Stomach (tissue), 9 donors: ENCODE measurements around the gene ITGB3. TPM values are rescaled to one million over a fixed set of nuclear protein-coding genes. Genes with fewer than 3 reads are reported as not detected.

Source experiments
- DNase-seq, 2 donors: peaks; one replicate each; pipeline versions ENCODE4 v3.0.0 to v3.0.0-alpha.2; 2013 to 2019
- H3K27ac ChIP-seq, 5 donors: fragments of 200-600 bp in 4 of 5; sonication (generic) in 4 of 5; one replicate each; pipeline ENCODE4 v1.5.1; 2013 to 2019; ENCODE audit warnings: mild to moderate bottlenecking in 1 of 5, moderate library complexity in 1 of 5
- H3K27me3 ChIP-seq, 3 donors: fragments of 200-600 bp; sonication (generic); one replicate each; pipeline ENCODE4 v1.5.1; 2017 to 2019; ENCODE audit warnings: mixed run types in 1 of 3
- H3K36me3 ChIP-seq, 4 donors: fragments of 200-600 bp; sonication (generic); 1 replicate in 3 of 4; 2 replicates in 1 of 4; pipeline ENCODE4 v1.5.1; 2016 to 2019
- H3K4me1 ChIP-seq, 4 donors: fragments of 200-600 bp; sonication (generic); one replicate each; pipeline ENCODE4 v1.5.1; 2016 to 2019
- H3K4me3 ChIP-seq, 4 donors: fragments of 200-600 bp; sonication (generic) in 3 of 4; one replicate each; pipeline ENCODE4 v1.5.1; 2016 to 2019; ENCODE audit warnings: mild to moderate bottlenecking in 1 of 4
- H3K9me3 ChIP-seq, 4 donors: fragments of 200-600 bp; sonication (generic); one replicate each; pipeline ENCODE4 v1.5.1; 2016 to 2019
- EP300 ChIP-seq: sonication (generic); formaldehyde crosslinking; IDR thresholded peaks from one replicate; pipeline ENCODE4 v1.6.1; 2017; ENCODE audit warnings: antibody characterized with exemption
- POLR2A ChIP-seq, 4 donors: fragments of 450-650 bp; IDR thresholded peaks; one replicate each; pipeline ENCODE4 v1.6.1; 2016; ENCODE audit warnings: antibody characterized with exemption in 4 of 4, control low read depth in 2 of 4, mild to moderate bottlenecking in 1 of 4, moderate library complexity in 1 of 4
- POLR2AphosphoS5 ChIP-seq, 3 donors: sonication (generic); formaldehyde crosslinking; IDR thresholded peaks; one replicate each; pipeline ENCODE4 v1.6.1; 2016; ENCODE audit warnings: antibody characterized with exemption in 3 of 3
- WGBS, 5 donors: extraction: QIAGEN DNeasy Blood & Tissue Kit in 3 of 5; methylation state at CpG; one replicate each; pipeline versions ENCODE4 v1.1.5 to v1.1.7; 2013 to 2018; 5-methylcytosine and 5-hydroxymethylcytosine counted together
- intact Hi-C: fragments of 100-400 bp; cut with DNase I; formaldehyde crosslinking; loops from one replicate; pipeline ENCODE4 v1.15.1; 2023; ENCODE audit warnings: low total_unique reads
- polyA plus RNA-seq, 3 donors: library from polyadenylated mRNA; stranded (reverse); fragments of 200-250 nt; gene quantifications; one replicate each; pipeline ENCODE4 v1.2.3, GENCODE V29; 2013
- total RNA-seq, 5 donors: library from RNA; depleted of rRNA; stranded (reverse); fragments of >200 nt; gene quantifications; one replicate each; pipeline versions ENCODE4 v1.1.0 to v1.2.3, GENCODE V29; 2014 to 2016
- TF ChIP-seq, protein P1 (sequence below), 7 experiments: fragments of 450-650 bp in 4 of 7; fragments of 200-600 bp in 3 of 7; sonication (generic) in 3 of 7; IDR thresholded peaks; one replicate each; pipeline ENCODE4 v1.5.1; 2016 to 2019; ENCODE audit warnings: antibody characterized with exemption in 7 of 7, control low read depth in 2 of 7, mild to moderate bottlenecking in 1 of 7
- donor health status: healthy with polysubstance abuse.
- donor health status: Bipolar disorder and iron deficiency.
- donor health status: healthy.

The ITGB3 gene
- total and polyA plus RNA-seq, 8 donors: 1.0 to 29.8 (median 7.1) TPM; not detected in 1

DNA sequence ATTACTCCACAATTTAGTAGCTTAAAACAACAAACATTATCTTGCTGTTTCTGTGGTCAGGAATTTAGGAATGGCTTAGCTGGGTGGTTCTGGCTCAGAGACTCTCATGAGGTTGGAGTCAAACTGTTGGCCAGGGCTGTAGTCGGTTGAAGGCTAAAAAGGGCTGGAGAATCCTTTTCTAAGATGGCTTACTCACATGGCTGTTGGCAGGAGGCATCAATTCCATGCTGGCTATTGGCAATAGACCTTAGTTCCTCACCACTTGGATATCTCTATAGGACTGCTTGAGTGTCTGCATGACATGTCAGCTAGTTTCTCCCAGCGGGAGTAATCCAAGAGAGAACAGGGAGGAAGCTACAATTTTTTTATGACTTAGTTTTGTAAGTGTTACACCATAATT is 63.5 kb downstream of the ITGB3 start:
- no peaks in the 10 kb centered on the region for H3K36me3 ChIP-seq
- no peak overlapping the region for H3K4me3 ChIP-seq
- no peaks in the 10 kb centered on the region for H3K9me3 ChIP-seq
- no peak for DNase-seq
- no peak for TF ChIP-seq EP300
- TF ChIP-seq POLR2AphosphoS5 (IDR thresholded peaks at IDR 0.05): no peak
- no peak for TF ChIP-seq POLR2A (IDR thresholded peaks at IDR 0.05)
- TF ChIP-seq, protein P1, sequence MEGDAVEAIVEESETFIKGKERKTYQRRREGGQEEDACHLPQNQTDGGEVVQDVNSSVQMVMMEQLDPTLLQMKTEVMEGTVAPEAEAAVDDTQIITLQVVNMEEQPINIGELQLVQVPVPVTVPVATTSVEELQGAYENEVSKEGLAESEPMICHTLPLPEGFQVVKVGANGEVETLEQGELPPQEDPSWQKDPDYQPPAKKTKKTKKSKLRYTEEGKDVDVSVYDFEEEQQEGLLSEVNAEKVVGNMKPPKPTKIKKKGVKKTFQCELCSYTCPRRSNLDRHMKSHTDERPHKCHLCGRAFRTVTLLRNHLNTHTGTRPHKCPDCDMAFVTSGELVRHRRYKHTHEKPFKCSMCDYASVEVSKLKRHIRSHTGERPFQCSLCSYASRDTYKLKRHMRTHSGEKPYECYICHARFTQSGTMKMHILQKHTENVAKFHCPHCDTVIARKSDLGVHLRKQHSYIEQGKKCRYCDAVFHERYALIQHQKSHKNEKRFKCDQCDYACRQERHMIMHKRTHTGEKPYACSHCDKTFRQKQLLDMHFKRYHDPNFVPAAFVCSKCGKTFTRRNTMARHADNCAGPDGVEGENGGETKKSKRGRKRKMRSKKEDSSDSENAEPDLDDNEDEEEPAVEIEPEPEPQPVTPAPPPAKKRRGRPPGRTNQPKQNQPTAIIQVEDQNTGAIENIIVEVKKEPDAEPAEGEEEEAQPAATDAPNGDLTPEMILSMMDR (IDR thresholded peaks at IDR 0.05): no peak
- intact Hi-C loops: no loop called here
- no peaks in the 10 kb centered on the region for H3K27me3 ChIP-seq
- WGBS, 5 donors: 68 to 80% (median 77%) methylated on average over 2 of the region's 2 CpGs
- peak overlapping the region in 3 of 5 donors; percentile 62 to 75 (median 74) for H3K27ac ChIP-seq
- H3K4me1 ChIP-seq: peaks cover 0 to 25% (median 5%) of the 10 kb centered on the region in 4 donors

DNA sequence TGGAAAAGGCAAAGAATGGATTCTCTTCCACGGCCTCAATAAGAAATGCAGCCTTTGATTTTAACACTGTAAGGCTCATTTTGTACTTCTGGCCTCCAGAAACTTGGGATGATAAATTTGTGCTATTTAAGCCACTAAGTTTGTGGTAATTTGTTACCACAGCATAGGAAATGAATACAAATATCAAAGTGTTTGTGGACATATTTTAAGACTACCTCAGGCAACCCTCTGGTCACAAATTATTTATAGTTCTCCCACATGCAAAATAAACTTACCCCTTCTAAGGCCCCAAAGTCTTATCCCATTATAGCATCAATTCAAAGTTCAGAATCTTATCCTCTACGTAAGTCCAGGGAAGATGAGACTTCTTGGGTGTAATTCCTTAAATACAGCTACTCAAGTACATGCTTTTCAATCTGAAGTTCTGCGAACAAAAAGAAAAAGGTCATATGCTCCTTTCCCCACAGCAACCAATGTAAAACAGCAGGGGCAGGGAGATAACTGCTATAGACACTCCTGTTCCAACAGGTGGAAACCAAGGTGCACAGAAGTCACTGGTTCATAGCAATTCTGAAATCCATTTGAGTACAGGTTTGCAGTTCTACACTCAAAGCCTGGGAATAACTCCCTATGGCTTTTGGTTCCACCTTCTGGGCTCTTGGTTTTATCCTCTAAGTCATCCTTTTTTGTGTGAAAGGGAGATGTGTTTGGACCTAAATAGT is 64.7 kb downstream of the ITGB3 start:
- intact Hi-C loops: no loop called here
- H3K4me1 ChIP-seq: peaks cover 0 to 36% (median 10%) of the 10 kb centered on the region in 4 donors

DNA sequence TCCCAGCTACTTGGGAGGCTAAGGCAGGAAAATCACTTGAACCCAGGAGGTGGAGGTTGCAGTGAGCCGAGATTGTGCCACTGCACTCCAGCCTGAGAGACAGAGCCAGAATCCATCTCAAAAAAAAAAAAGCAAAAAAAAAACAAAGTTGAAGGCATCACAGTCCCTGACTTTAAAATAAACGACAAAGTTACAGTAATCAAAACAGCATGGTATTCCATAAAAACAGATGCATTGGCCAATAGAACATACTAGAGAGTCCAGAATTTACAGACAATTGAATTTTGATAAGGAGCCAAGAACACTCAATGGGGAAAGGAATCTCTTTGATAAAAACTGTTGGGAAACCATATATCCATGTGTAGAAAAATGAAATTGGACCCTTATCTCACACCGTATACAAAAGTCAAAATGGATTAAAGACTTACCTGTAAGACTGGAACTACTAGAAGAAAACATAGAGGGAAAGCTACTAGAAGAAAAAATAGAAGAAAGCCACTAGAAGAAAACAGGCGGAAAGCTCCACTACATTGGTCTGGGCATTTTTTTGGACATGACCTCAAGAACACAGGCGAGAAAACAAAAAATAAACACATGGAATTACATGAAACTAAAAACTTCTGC is 67.4 kb downstream of the ITGB3 start:
- Histone ChIP-seq H3K36me3 (no peaks in the 10 kb centered on the region), H3K27me3 (no peaks in the 10 kb centered on the region), H3K9me3 (no peaks in the 10 kb centered on the region), H3K4me1 (peaks cover 0 to 27% (median 8%) of the 10 kb centered on the region in 4 donors), H3K4me3 (no peak overlapping the region), H3K27ac (no peak overlapping the region)
- intact Hi-C loops: no loop called here
- 75 to 86% (median 85%) methylated on average over 5 of the region's 5 CpGs for WGBS, 5 donors
- DNase-seq: no peak
- TF ChIP-seq, protein P1 (IDR thresholded peaks at IDR 0.05): no peak
- no peak for TF ChIP-seq EP300
- no peak for TF ChIP-seq POLR2A (IDR thresholded peaks at IDR 0.05)
- no peak for TF ChIP-seq POLR2AphosphoS5 (IDR thresholded peaks at IDR 0.05)

More for the DNA sequence above, 64.7 kb downstream of the ITGB3 start:
- no peak for TF ChIP-seq POLR2A (IDR thresholded peaks at IDR 0.05)
- TF ChIP-seq POLR2AphosphoS5 (IDR thresholded peaks at IDR 0.05): no peak
- TF ChIP-seq EP300: no peak
- TF ChIP-seq, protein P1 (IDR thresholded peaks at IDR 0.05): no peak
- no peak for DNase-seq
- Histone ChIP-seq H3K27me3 (no peaks in the 10 kb centered on the region), H3K4me3 (no peak overlapping the region), H3K9me3 (no peaks in the 10 kb centered on the region), H3K27ac (peak overlapping the region in 1 of 5 donors; percentile 4), H3K36me3 (no peaks in the 10 kb centered on the region)
- 85 to 93% (median 90%) methylated on average over 3 of the region's 3 CpGs for WGBS, 5 donors

DNA sequence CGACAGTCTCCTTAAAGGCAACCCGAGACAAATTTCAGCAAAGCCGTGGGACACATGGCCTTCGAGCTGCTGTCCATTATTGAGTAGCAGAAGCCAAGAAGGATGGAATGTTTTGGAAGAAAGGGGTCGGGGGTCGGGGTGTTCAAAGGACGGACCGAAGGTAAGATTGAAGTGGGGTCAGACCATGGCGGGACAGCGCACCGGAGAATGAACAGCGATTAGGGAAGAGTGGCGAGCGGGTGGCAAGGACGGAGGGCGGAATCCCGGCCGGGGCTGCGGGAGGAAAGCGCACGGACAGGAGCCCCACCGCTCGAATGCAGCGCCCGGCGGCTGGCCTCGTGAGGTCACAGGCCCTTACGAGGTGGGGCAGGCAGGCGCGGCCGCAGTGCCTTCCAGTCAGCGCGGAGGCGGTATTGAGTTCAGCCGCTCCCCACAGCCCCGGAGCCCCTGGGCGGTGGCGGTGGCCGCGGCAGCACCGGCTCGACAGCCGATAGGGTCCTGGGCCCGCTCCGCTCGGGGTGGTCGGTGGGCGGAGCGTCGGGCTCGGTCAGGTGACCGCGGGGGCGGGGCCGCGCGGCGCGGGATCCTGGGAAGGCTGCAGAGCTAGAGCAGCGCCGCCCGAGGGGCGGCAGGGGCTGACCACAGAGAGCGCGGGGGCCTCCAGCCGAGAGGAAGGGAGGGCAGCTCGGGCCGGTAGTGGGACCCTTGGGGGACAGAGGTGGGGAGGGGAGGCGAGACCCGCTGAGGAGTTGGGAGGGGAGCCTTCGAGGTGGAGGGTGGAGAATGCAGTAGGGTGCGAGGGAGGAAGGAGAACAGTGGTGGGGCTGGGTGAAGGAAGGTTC is 70.0 kb downstream of the ITGB3 start, which contains the start of gene EFCAB13:
TSS of gene EFCAB13 (plus strand) at position 574 of the 842 bp plus-strand sequence. CDS start 4,399 bp downstream, outside the sequence.
- peak within 1 kb of the TSS; percentile 89 to 96 (median 93) for H3K27ac ChIP-seq
- H3K27me3 ChIP-seq: no peaks in the 10 kb centered on the region
- TF ChIP-seq EP300: no peak
- TF ChIP-seq POLR2AphosphoS5 (IDR thresholded peaks at IDR 0.05): peak; percentile 59 to 95 (median 92)
- TF ChIP-seq, protein P1 (IDR thresholded peaks at IDR 0.05): peak in 1 of 7 experiments; percentile 28
- peak in 3 of 4 donors; percentile 54 to 85 (median 79) for TF ChIP-seq POLR2A (IDR thresholded peaks at IDR 0.05)
- H3K4me3 ChIP-seq: peak within 1 kb of the TSS; percentile 63 to 77 (median 66)
- peak; percentile 90 to 98 for DNase-seq
- peaks cover 0 to 13% (median 8%) of the 10 kb centered on the region in 4 donors for H3K4me1 ChIP-seq
- intact Hi-C loops: no loop called here
- no peaks in the 10 kb centered on the region for H3K9me3 ChIP-seq
- H3K36me3 ChIP-seq: peaks cover 0 to 3% (median 0%) of the 10 kb centered on the region in 4 donors
- WGBS, 5 donors: 0 to 1% (median 1%) methylated on average over 44 to 72 of the region's 72 CpGs
